GM23338 (cell line): ENCODE results near the gene ERAP2. TPM values are rescaled to one million over a fixed set of nuclear protein-coding genes. Genes with fewer than 3 reads are reported as not detected.

Experiments used
- ATAC-seq: fragments of 200-7000 bp; cut with Tn5 transposase; 3 replicates; pipeline ENCODE4 v1.9.1; 2020
- DNase-seq: peaks from one replicate; pipeline ENCODE4 v3.0.0-alpha.2; 2015; ENCODE audit warnings: low spot score
- H2AFZ ChIP-seq: fragments of 200-600 bp; sonication (generic); 2 replicates; pipeline ENCODE4 v1.8.0; 2016; ENCODE audit warnings: antibody characterized with exemption, mild to moderate bottlenecking, moderate library complexity
- H3F3A ChIP-seq: fragments of 200-600 bp; sonication (generic); replicated peaks from 2 replicates; pipeline ENCODE4 v1.8.0; 2017; ENCODE audit warnings: antibody characterized with exemption, mixed run types, low read depth
- H3K27ac ChIP-seq: fragments of 200-600 bp; sonication (generic); 2 replicates; pipeline ENCODE4 v1.6.1; 2016; ENCODE audit warnings: low read depth
- H3K27me3 ChIP-seq: fragments of 200-600 bp; sonication (generic); 2 replicates; pipeline ENCODE4 v1.8.0; 2016; ENCODE audit warnings: mild to moderate bottlenecking, mixed run types, moderate library complexity; ENCODE audit not compliant: insufficient read depth
- H3K36me3 ChIP-seq: fragments of 200-600 bp; sonication (generic); 2 replicates; pipeline ENCODE4 v1.8.0; 2016; ENCODE audit warnings: mild to moderate bottlenecking; ENCODE audit not compliant: insufficient read depth
- H3K4me1 ChIP-seq: fragments of 200-600 bp; sonication (generic); 2 replicates; pipeline ENCODE4 v1.8.0; 2016; ENCODE audit warnings: mild to moderate bottlenecking, moderate library complexity; ENCODE audit not compliant: insufficient read depth
- H3K4me2 ChIP-seq: fragments of 200-600 bp; sonication (generic); 2 replicates; pipeline ENCODE4 v1.7.1; 2017; ENCODE audit warnings: mixed run types
- H3K4me3 ChIP-seq: fragments of 200-600 bp; sonication (generic); 2 replicates; pipeline ENCODE4 v1.6.1; 2016; ENCODE audit warnings: mixed run types
- H3K79me2 ChIP-seq: fragments of 200-600 bp; sonication (generic); replicated peaks from 2 replicates; pipeline ENCODE4 v1.8.0; 2017; ENCODE audit warnings: mild to moderate bottlenecking; ENCODE audit not compliant: insufficient read depth
- H3K9me2 ChIP-seq: fragments of 200-600 bp; sonication (generic); 2 replicates; pipeline ENCODE4 v1.8.0; 2017; ENCODE audit not compliant: insufficient read depth
- H4K20me1 ChIP-seq: fragments of 200-600 bp; sonication (generic); replicated peaks from 2 replicates; pipeline ENCODE4 v1.8.0; 2017; ENCODE audit warnings: mild to moderate bottlenecking; ENCODE audit not compliant: insufficient read depth
- H3K27ac Mint-ChIP-seq: 2 replicates; pipeline ENCODE4 v1.8.0; 2020; ENCODE audit warnings: inconsistent platforms, mild to moderate bottlenecking, moderate library complexity, mixed read lengths
- H3K27me3 Mint-ChIP-seq: 3 replicates; pipeline ENCODE4 v1.8.0; 2022; ENCODE audit warnings: low read depth, mild to moderate bottlenecking, moderate library complexity, mixed read lengths, inconsistent platforms; ENCODE audit not compliant: insufficient read depth, poor library complexity
- H3K36me3 Mint-ChIP-seq: 3 replicates; pipeline ENCODE4 v1.8.0; 2021; ENCODE audit warnings: low read depth, mild to moderate bottlenecking, inconsistent platforms, moderate library complexity, mixed read lengths
- H3K4me1 Mint-ChIP-seq: 3 replicates; pipeline ENCODE4 v1.8.0; 2020; ENCODE audit warnings: mild to moderate bottlenecking, inconsistent platforms, mixed read lengths
- H3K4me3 Mint-ChIP-seq: 3 replicates; pipeline ENCODE4 v1.8.0; 2021; ENCODE audit warnings: moderate library complexity, mild to moderate bottlenecking, inconsistent platforms, mixed read lengths
- H3K9me3 Mint-ChIP-seq: 3 replicates; pipeline ENCODE4 v1.8.0; 2020; ENCODE audit warnings: moderate library complexity, mild to moderate bottlenecking, inconsistent platforms, mixed read lengths
- CTCF ChIP-seq, 2 experiments: fragments of 200-600 bp in 1 of 2; sonication (generic) in 1 of 2; conservative IDR thresholded peaks; 2 replicates each; pipeline versions ENCODE4 v1.5.1 to v1.6.1; 2016 to 2017; ENCODE audit warnings: antibody characterized with exemption in 2 of 2, low read depth in 2 of 2, mild to moderate bottlenecking in 2 of 2, moderate library complexity in 1 of 2
- JUNB ChIP-seq: IDR thresholded peaks from one replicate; pipeline ENCODE4 v1.6.1; 2016; ENCODE audit warnings: antibody characterized with exemption; ENCODE audit not compliant: unreplicated experiment
- POLR2AphosphoS5 ChIP-seq: IDR thresholded peaks from 2 replicates; pipeline ENCODE4 v1.6.1; 2016; ENCODE audit warnings: antibody characterized with exemption, low read depth
- STAT1 ChIP-seq: IDR thresholded peaks from one replicate; pipeline ENCODE4 v1.6.1; 2016; ENCODE audit warnings: antibody characterized with exemption; ENCODE audit not compliant: unreplicated experiment
- polyA plus RNA-seq: library from polyadenylated mRNA; unstranded; fragments of >200 nt; fragmentation: Nextera tagmentation; extraction: Ambion mirVana; gene quantifications from 2 replicates; pipeline ENCODE4 v1.2.1, GENCODE V29; 2016
- total RNA-seq: library from RNA; depleted of rRNA; stranded (reverse); fragments of >200 nt; shearing (Covaris generic); gene quantifications from 2 replicates; pipeline ENCODE4 v1.2.3, GENCODE V29; 2014
- TF ChIP-seq, protein P1 (sequence below): fragments of 250-450 bp; sonication (Bioruptor Pico); IDR thresholded peaks from 2 replicates; pipeline ENCODE4 v1.5.0; 2020; ENCODE audit warnings: mild to moderate bottlenecking, moderate library complexity

The ERAP2 gene
- total and polyA plus RNA-seq, 2 experiments from 2014 or later, result 0.73 TPM; not detected in 1

DNA sequence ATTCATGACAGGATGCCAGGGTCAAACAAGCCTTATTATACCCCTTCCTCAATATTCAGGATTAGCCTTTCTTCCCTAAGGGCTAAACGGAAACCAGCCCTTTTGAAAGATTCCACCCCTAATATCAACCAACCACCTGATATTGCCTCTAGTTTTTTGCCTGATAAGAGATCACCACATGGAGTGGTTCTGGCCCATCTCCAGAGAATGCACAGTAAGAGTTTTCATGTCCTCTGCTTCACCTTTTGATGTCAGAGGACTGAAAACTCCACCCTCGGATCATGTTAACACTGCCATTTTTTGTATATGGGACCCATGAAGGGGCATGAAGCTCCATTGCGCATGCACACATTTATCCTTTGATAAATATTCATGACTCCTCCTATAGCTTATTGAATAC lies 53.8 kb downstream of the ERAP2 start:
- peaks cover 10% of the 10 kb centered on the region for H3K4me1 Mint-ChIP-seq
- Histone ChIP-seq H4K20me1 (no peaks in the 10 kb centered on the region), H3K9me2 (no peaks in the 10 kb centered on the region), H3K4me1 (peaks cover 14% of the 10 kb centered on the region; the same call in 1 of the 2 replicates), H3F3A (peaks cover 6% of the 10 kb centered on the region), H3K27me3 (no peaks in the 10 kb centered on the region), H3K4me3 (no peak overlapping the region), H2AFZ (no peak overlapping the region), H3K4me2 (no peak overlapping the region), H3K27ac (no peak overlapping the region), H3K79me2 (no peaks in the 10 kb centered on the region), H3K36me3 (no peaks in the 10 kb centered on the region)
- no peak overlapping the region for H3K4me3 Mint-ChIP-seq
- H3K9me3 Mint-ChIP-seq, result no peaks in the 10 kb centered on the region
- TF ChIP-seq CTCF (conservative IDR thresholded peaks at IDR 0.05; ENCODE audit: low read depth in 2 of 2), result no peak
- TF ChIP-seq STAT1, result no peak
- TF ChIP-seq POLR2AphosphoS5, result no peak
- TF ChIP-seq, protein P1, sequence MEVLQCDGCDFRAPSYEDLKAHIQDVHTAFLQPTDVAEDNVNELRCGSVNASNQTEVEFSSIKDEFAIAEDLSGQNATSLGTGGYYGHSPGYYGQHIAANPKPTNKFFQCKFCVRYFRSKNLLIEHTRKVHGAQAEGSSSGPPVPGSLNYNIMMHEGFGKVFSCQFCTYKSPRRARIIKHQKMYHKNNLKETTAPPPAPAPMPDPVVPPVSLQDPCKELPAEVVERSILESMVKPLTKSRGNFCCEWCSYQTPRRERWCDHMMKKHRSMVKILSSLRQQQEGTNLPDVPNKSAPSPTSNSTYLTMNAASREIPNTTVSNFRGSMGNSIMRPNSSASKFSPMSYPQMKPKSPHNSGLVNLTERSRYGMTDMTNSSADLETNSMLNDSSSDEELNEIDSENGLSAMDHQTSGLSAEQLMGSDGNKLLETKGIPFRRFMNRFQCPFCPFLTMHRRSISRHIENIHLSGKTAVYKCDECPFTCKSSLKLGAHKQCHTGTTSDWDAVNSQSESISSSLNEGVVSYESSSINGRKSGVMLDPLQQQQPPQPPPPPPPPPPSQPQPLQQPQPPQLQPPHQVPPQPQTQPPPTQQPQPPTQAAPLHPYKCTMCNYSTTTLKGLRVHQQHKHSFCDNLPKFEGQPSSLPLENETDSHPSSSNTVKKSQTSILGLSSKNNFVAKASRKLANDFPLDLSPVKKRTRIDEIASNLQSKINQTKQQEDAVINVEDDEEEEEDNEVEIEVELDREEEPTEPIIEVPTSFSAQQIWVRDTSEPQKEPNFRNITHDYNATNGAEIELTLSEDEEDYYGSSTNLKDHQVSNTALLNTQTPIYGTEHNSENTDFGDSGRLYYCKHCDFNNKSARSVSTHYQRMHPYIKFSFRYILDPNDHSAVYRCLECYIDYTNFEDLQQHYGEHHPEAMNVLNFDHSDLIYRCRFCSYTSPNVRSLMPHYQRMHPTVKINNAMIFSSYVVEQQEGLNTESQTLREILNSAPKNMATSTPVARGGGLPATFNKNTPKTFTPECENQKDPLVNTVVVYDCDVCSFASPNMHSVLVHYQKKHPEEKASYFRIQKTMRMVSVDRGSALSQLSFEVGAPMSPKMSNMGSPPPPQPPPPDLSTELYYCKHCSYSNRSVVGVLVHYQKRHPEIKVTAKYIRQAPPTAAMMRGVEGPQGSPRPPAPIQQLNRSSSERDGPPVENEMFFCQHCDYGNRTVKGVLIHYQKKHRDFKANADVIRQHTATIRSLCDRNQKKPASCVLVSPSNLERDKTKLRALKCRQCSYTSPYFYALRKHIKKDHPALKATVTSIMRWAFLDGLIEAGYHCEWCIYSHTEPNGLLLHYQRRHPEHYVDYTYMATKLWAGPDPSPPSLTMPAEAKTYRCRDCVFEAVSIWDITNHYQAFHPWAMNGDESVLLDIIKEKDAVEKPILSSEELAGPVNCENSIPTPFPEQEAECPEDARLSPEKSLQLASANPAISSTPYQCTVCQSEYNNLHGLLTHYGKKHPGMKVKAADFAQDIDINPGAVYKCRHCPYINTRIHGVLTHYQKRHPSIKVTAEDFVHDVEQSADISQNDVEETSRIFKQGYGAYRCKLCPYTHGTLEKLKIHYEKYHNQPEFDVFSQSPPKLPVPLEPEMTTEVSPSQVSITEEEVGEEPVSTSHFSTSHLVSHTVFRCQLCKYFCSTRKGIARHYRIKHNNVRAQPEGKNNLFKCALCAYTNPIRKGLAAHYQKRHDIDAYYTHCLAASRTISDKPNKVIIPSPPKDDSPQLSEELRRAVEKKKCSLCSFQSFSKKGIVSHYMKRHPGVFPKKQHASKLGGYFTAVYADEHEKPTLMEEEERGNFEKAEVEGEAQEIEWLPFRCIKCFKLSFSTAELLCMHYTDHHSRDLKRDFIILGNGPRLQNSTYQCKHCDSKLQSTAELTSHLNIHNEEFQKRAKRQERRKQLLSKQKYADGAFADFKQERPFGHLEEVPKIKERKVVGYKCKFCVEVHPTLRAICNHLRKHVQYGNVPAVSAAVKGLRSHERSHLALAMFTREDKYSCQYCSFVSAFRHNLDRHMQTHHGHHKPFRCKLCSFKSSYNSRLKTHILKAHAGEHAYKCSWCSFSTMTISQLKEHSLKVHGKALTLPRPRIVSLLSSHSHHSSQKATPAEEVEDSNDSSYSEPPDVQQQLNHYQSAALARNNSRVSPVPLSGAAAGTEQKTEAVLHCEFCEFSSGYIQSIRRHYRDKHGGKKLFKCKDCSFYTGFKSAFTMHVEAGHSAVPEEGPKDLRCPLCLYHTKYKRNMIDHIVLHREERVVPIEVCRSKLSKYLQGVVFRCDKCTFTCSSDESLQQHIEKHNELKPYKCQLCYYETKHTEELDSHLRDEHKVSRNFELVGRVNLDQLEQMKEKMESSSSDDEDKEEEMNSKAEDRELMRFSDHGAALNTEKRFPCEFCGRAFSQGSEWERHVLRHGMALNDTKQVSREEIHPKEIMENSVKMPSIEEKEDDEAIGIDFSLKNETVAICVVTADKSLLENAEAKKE (CRISPR knock-in tag), result no peak
- no peak for TF ChIP-seq JUNB
- H3K27me3 Mint-ChIP-seq, result peaks cover 7% of the 10 kb centered on the region
- H3K36me3 Mint-ChIP-seq, result no peaks in the 10 kb centered on the region; the same call in 2 of the 3 replicates
- DNase-seq (no peak), ATAC-seq (no peak)
- H3K27ac Mint-ChIP-seq, result no peak overlapping the region
